OCI-LY1 (cell line): Measurements from ENCODE around the gene EFNA2.

Source experiments
- H2AFZ ChIP-seq: fragments of 200-600 bp; sonication (generic), shearing (Covaris generic); 2 replicates; pipeline ENCODE4 v1.6.0; 2014; ENCODE audit warnings: antibody characterized with exemption, mild to moderate bottlenecking, low read length
- H3F3A ChIP-seq: fragments of 200-600 bp; sonication (generic), shearing (Covaris generic); 2 replicates; pipeline ENCODE4 v1.6.0; 2014; ENCODE audit warnings: mild to moderate bottlenecking, antibody characterized with exemption, low read length, moderate library complexity; ENCODE audit not compliant: insufficient read depth
- H3K27ac ChIP-seq: fragments of 200-600 bp; sonication (generic); 2 replicates; pipeline ENCODE4 v1.5.1; 2014; ENCODE audit warnings: low read length, mixed run types, mild to moderate bottlenecking, low read depth; ENCODE audit not compliant: poor library complexity, severe bottlenecking
- H3K27me3 ChIP-seq: fragments of 200-600 bp; sonication (generic); 2 replicates; pipeline ENCODE4 v1.6.0; 2014; ENCODE audit warnings: antibody characterized with exemption, mild to moderate bottlenecking, low read length, moderate library complexity; ENCODE audit not compliant: insufficient read depth
- H3K36me3 ChIP-seq: fragments of 200-600 bp; sonication (generic); 2 replicates; pipeline ENCODE4 v1.6.1; 2014; ENCODE audit warnings: mild to moderate bottlenecking, antibody characterized with exemption, low read length, moderate library complexity, mixed read lengths; ENCODE audit not compliant: insufficient read depth
- H3K4me1 ChIP-seq: fragments of 200-600 bp; sonication (generic); 2 replicates; pipeline ENCODE4 v1.5.1; 2014; ENCODE audit warnings: mild to moderate bottlenecking, low read length, moderate library complexity; ENCODE audit not compliant: insufficient read depth, severe bottlenecking
- H3K4me2 ChIP-seq: fragments of 200-600 bp; sonication (generic), shearing (Covaris generic); 2 replicates; pipeline ENCODE4 v1.6.1; 2014; ENCODE audit warnings: low read length
- H3K4me3 ChIP-seq: fragments of 200-600 bp; sonication (generic); 2 replicates; pipeline ENCODE4 v1.5.1; 2014; ENCODE audit warnings: low read length, low read depth, mild to moderate bottlenecking, mixed read lengths; ENCODE audit not compliant: poor library complexity, severe bottlenecking
- H3K79me2 ChIP-seq: fragments of 200-600 bp; shearing (Covaris generic); 2 replicates; pipeline ENCODE4 v1.6.1; 2016; ENCODE audit warnings: mixed run types, low read length, mixed read lengths; ENCODE audit not compliant: insufficient read depth
- H3K9ac ChIP-seq: fragments of 200-600 bp; sonication (generic), shearing (Covaris generic); 2 replicates; pipeline ENCODE4 v1.6.1; 2014; ENCODE audit warnings: mild to moderate bottlenecking, low read length, mixed read lengths
- H3K9me2 ChIP-seq: fragments of 200-600 bp; sonication (generic), shearing (Covaris generic); 2 replicates; pipeline ENCODE4 v1.6.1; 2014; ENCODE audit warnings: low read depth, mild to moderate bottlenecking, low read length, mixed read lengths
- H3K9me3 ChIP-seq: fragments of 200-600 bp; shearing (Covaris generic); 2 replicates; pipeline ENCODE4 v1.6.1; 2014; ENCODE audit warnings: low read length, mixed read lengths
- H4K20me1 ChIP-seq: fragments of 200-600 bp; sonication (generic), shearing (Covaris generic); 2 replicates; pipeline ENCODE4 v1.6.0; 2016; ENCODE audit warnings: mild to moderate bottlenecking, low read length; ENCODE audit not compliant: insufficient read depth
- EZH2 ChIP-seq: fragments of 200-600 bp; sonication (generic), shearing (Covaris generic); IDR thresholded peaks from 2 replicates; pipeline ENCODE4 v1.8.0; 2017; ENCODE audit warnings: borderline replicate concordance, mixed run types, mild to moderate bottlenecking, antibody characterized with exemption, low read length, moderate library complexity, mixed read lengths
- TF ChIP-seq, protein P1 (sequence below): fragments of 200-600 bp; sonication (generic), shearing (Covaris generic); IDR thresholded peaks from 2 replicates; pipeline ENCODE4 v1.5.1; 2017; ENCODE audit warnings: mild to moderate bottlenecking, antibody characterized with exemption, low read length, moderate library complexity, mixed read lengths

Gene EFNA2

GRCh38 chr19:1275976-1276627 is 9.6 kb upstream of the EFNA2 start:
- peak overlapping the region; percentile 84 for H3K4me3 ChIP-seq
- H3K36me3 ChIP-seq: peaks cover 82% of the 10 kb centered on the region
- no peaks in the 10 kb centered on the region for H3K27me3 ChIP-seq
- peak overlapping the region; percentile 95 for H3K9ac ChIP-seq
- peaks cover 16% of the 10 kb centered on the region for H3F3A ChIP-seq
- no peak overlapping the region for H2AFZ ChIP-seq
- peak overlapping the region; percentile 91 for H3K4me2 ChIP-seq
- H3K27ac ChIP-seq: peak overlapping the region; percentile 81
- H3K4me1 ChIP-seq: peaks cover 49% of the 10 kb centered on the region
- no peaks in the 10 kb centered on the region for H3K9me3 ChIP-seq
- H3K79me2 ChIP-seq: 0 out of 2 replicates have a peak, but pooled peaks cover under 1% of the 10 kb centered on the region
- no peaks in the 10 kb centered on the region for H4K20me1 ChIP-seq
- no peak for TF ChIP-seq EZH2
- TF ChIP-seq, protein P1, sequence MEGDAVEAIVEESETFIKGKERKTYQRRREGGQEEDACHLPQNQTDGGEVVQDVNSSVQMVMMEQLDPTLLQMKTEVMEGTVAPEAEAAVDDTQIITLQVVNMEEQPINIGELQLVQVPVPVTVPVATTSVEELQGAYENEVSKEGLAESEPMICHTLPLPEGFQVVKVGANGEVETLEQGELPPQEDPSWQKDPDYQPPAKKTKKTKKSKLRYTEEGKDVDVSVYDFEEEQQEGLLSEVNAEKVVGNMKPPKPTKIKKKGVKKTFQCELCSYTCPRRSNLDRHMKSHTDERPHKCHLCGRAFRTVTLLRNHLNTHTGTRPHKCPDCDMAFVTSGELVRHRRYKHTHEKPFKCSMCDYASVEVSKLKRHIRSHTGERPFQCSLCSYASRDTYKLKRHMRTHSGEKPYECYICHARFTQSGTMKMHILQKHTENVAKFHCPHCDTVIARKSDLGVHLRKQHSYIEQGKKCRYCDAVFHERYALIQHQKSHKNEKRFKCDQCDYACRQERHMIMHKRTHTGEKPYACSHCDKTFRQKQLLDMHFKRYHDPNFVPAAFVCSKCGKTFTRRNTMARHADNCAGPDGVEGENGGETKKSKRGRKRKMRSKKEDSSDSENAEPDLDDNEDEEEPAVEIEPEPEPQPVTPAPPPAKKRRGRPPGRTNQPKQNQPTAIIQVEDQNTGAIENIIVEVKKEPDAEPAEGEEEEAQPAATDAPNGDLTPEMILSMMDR: no peak
- H3K9me2 ChIP-seq: no peaks in the 10 kb centered on the region

DNA sequence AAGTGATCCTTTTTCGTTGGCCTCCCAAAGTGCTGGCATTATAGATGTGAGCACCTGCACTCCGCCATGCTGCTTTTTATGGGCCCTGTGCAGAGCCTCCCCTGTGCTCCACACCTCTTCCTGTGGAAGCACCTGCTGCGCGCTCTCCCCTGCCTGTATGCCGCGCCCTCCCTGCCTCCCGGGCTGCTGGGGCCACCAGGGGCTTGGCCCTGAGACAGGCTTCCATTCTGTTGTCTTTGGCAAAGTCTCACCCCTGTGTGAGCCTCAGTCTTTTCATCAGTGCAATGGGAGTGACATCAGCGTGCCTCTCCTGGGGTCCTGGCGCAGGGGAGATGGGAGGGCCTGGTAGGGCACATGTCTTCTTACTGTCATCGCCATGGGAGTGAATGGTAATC is 9.0 kb upstream of the EFNA2 start:
- H4K20me1 ChIP-seq: no peaks in the 10 kb centered on the region
- H3K9ac ChIP-seq: peak overlapping the region; percentile 95
- H3K4me1 ChIP-seq: peaks cover 43% of the 10 kb centered on the region
- peak overlapping the region; percentile 84 for H3K4me3 ChIP-seq
- H3K4me2 ChIP-seq: peak overlapping the region; percentile 91
- H2AFZ ChIP-seq: no peak overlapping the region
- peaks cover 11% of the 10 kb centered on the region for H3F3A ChIP-seq
- TF ChIP-seq, protein P1: no peak
- TF ChIP-seq EZH2: no peak
- no peaks in the 10 kb centered on the region for H3K27me3 ChIP-seq
- H3K36me3 ChIP-seq: peaks cover 77% of the 10 kb centered on the region
- H3K9me2 ChIP-seq: no peaks in the 10 kb centered on the region
- peak overlapping the region; percentile 81 for H3K27ac ChIP-seq
- H3K79me2 ChIP-seq: no peaks in the 10 kb centered on the region
- H3K9me3 ChIP-seq: no peaks in the 10 kb centered on the region

GRCh38 chr19:1277061-1277460 is 8.6 kb upstream of the EFNA2 start:
- H3K4me2 ChIP-seq: peak overlapping the region; percentile 91
- TF ChIP-seq, protein P1: no peak
- no peak for TF ChIP-seq EZH2
- H3K36me3 ChIP-seq: peaks cover 72% of the 10 kb centered on the region
- H4K20me1 ChIP-seq: no peaks in the 10 kb centered on the region
- no peaks in the 10 kb centered on the region for H3K27me3 ChIP-seq
- H3K9ac ChIP-seq: peak overlapping the region; percentile 95; the same call in 1 of the 2 replicates
- H3K9me3 ChIP-seq: no peaks in the 10 kb centered on the region
- H3K4me1 ChIP-seq: peaks cover 39% of the 10 kb centered on the region
- no peaks in the 10 kb centered on the region for H3K79me2 ChIP-seq
- H3K9me2 ChIP-seq: no peaks in the 10 kb centered on the region
- H3F3A ChIP-seq: peaks cover 10% of the 10 kb centered on the region
- H3K27ac ChIP-seq: peak overlapping the region; percentile 81
- H3K4me3 ChIP-seq: peak overlapping the region; percentile 84
- H2AFZ ChIP-seq: no peak overlapping the region
